ENCODE measurements around the gene CMIP. TPM values are rescaled to one million over a fixed set of nuclear protein-coding genes. Genes with fewer than 3 reads are reported as not detected.

The CMIP gene
- total RNA-seq, 1 experiment from 2014 or later = 3.0 TPM

DNA sequence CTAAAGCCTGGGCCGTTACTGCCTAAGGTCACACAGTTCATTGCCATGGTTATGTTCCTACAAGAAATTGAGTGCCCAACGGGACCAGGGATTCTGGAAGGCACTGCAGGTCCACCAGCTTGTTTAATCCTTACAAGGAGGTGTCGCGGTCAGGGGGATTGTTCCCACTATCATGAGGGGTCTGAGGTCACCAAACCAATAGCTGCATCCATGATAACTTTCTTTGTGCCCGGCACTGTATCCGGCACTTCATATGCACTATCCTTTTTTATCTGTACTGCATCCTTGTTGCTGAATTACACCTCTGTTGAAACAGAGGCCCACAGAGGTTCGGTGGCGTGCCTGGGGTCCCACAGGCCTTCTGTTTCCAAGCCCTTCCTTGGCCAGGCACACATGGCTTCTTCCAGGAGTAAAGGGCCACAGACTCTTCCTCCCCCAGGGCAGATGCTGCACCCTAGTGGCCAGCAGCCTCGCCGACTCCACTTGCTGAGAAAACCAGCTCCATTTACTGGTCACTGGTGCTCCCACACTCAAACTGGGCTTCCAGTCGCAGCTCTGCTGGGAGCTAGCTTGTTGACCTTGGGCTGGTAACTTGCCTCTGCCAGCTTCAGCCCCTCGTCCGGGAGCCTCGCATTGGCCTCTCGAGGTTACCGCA lies 252.5 kb downstream of the CMIP start:
- peak; percentile 35 for DNase-seq (ENCODE audit: low read depth)

DNA sequence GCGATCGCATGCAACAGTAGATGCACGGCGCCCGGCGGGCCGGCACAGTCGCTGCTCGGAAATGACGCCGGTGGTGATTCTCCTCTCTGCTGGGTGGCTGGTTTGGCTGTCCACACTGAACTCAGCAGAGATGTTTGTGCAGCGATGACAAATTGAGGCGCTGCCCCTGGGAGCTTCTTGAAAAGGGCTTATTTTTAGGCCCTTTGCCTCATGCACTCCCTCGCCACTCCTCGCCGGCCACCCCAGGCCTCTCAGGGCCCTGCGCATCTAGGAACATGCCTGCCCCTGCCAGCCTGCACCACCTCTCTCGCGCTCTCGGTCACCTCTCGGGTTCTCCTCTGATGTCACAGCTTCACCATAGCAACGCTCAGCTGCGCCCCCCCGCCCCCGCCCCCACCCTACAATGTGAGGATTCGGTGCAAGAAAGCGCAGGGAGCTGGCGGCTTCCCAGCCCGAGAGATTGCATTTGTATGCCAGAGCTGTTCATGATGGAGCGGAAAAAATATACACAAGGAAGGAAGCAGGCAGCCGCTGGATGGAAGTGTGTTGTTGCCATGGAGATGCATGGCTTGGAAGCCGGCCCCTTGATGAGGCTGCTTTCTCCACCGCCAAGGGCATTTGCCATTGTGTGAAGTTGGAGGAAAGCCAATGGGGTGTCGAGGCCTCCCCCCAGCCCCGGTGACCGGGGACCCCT lies 253.2 kb downstream of the CMIP start:
- no peak for DNase-seq (ENCODE audit: low read depth)

DNA sequence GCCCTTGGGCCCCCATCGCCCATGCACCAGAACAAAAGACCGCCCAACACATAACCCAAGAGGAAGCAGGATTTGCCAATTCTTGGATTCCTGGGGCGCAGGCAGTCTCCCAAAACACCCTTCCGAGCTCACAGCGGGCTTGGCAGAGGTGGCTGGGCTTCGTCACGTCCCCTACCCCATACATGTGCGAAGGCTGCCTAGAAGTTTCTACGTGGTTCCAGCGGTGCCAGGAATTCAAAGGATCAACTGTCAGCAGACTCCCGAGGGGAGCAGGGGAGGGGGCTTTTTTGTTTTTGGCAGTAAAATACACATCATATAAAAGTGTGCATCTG lies 253.7 kb downstream of the CMIP start:
- DNase-seq (ENCODE audit: low read depth) = no peak

DNA sequence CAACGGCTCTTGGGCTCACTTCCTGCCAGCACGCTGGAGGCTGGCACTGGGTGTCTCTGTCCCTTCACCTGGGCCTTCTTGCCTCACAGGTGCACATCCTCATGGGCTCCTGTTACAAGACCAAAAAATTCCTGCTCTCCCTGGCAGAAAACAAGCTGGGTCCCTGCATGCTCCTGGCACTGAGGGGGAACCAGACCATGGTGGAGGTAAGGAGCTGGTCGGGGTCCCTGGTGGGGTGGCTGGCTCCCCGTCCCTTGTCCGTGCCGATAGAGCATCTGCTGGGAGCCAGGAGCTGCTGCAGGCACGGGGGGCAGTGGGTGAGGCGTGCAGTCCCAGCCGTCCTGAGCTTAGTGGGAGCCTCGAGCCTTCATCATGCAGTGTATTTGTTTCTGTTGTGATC lies 255.0 kb downstream of the CMIP start:
- DNase-seq (ENCODE audit: low read depth) = no peak

DNA sequence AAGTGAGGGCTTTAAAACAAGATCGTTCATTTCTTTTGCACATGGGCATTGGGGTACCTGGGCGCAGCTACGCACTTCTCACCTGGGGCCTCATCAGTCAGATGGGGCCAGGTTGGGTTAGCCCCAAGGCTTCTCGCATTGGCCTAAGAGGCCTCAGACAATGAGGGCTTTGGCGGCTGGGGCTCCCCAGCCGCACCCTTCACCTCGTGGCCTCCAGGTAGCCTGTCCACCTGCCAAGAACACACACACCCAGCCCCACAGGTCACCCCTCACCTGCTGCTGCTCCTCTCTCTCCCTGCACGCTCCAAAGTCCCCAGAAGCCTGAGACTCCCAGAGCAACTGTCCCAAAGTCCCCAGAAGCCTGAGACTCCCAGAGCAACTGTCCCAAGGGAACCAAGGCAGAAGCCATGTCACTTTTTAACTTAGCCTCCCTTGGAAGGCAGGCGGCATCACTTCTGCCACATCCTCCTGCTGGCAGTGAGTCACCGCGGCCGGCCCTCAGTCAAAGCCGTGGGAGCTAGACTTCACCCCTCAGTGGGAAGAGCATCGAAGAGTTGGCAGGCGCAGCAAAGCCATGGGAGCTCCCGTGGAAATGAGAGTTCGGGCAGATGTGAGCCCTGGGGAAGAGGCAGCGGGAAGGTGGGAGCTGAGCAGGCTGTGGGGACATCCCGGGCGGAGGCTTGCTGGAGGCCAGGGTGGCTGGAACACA lies 255.6 kb downstream of the CMIP start:
- peak; percentile 28 for DNase-seq (ENCODE audit: low read depth)

DNA sequence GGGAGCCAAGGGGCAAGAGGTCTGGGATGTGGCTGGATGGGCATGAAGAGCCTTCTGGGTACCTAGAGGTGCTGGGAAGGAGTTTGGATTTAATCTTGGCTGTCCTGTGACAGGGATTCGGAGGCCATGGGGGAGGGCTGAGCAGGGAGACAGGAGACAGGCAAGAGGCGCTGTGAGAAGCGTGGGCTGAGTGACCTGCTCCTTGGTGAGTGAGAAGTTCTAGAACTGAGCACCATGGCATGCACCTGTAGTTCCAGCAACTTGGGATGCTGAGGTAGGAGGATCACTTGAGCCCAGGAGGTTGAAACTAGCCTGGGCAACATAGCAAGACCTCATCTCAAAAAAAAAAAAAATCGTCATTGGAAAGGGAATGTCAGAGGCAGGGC lies 256.2 kb downstream of the CMIP start:
- no peak for DNase-seq (ENCODE audit: low read depth)

DNA sequence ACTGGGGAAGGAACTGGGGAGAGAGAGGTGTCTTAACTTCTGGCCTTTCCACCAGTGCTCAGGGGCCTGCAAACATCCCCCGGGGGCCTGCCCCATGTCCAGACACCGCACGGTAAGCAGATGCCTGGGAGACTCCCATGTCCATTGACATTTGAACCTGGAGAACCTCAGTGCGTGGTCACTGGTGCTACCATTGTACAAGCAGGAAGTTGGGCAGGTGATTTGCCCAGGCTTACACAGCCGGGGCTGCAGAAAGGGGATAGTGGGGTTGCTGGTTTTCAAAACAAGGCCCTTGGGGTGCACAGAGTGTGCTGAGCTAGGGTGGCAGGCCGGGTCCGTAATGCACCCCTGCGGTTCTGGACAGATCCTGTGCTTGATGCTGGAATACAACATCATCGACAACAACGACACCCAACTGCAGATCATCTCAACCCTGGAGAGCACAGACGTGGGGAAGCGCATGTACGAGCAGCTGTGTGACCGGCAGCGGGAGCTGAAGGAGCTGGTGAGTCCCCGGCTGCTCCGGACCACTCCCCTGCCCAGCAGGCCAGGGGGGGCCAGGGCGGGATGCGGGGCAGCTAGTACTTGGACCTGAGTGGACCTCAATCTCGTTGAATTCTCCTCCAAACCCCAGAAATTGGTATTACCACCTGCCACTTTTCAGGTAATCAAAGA lies 256.8 kb downstream of the CMIP start:
- no peak for DNase-seq (ENCODE audit: low read depth)

DNA sequence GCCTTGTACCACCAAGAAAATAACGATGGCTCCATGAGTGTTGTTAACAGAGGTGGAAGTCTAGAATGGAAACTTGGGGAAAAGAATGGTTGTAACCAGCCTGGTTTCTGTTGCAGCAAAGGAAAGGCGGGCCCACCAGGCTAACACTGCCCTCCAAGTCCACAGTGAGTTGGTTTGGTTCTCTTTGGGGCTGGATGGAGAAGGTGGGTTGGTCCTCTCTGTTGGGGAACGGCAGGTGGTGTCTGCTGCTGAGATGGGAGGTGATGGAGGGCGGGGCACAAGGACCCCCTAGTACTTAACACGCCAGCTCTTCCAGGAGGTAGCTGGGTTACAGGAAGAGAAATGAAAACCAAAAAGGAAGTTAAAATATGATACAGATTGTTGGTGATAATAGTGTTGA lies 257.9 kb downstream of the CMIP start:
- DNase-seq (ENCODE audit: low read depth) = no peak

DNA sequence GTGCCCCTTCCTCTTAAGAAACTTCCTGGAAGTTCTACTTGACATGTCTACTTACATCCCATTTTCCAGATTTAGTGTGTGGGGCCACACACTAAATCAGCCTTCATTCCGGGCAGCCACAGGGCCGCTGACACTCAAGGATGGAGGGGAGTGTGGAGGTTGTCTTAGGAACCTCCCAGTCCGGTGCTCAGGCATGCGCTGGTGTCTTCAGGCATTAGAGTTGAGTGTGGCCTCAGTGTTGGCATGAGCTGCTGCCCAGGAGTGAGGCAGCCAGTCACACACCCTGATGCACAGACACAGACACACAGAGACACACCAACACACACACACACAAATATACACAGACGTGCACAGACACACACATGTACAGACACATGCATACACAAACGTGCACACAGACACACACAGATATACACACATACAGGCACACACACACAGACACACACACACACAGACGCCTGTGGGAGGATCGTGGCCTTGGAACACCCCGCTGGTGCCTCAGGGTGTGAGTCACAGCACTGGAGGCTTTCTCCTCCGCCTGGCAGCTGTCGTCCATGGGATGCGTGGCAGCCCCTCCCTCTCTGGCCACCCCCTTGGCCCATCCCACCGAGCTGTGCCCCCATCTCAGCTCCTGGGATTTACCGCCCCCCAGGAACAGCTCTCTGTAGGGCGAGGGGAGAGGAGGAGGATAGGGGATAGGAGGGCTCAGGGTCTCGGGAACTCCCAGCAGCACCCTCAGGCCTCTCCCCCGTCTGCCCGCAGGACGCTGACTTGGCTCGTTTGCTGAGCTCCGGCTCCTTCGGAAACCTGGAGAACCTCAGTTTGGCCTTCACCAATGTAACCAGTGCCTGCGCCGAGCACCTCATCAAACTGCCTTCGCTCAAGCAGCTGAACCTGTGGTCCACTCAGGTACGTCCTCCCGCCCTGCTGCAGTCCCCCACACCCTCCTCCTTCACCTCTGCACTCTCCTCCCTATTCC lies 258.9 kb downstream of the CMIP start:
- DNase-seq (ENCODE audit: low read depth) = peak; percentile 75

DNA sequence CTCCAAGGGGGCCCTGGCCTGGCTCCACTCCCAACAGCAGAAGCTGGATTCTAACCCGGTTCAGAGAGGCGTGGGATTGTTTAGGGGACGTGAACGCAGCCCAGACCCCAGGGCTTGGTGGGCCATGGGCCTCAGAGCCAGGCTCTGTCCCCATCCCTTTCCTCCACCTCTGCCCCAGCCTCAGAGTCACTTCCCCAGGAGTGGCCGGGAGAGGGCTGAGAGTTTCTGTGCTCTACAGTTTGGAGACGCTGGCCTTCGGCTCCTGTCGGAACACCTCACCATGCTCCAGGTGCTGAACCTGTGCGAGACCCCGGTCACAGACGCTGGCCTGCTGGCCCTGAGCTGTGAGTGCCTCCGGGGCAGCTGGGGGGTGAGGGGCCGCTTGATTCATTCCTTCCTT lies 260.7 kb downstream of the CMIP start:
- DNase-seq (ENCODE audit: low read depth) = no peak

DNA sequence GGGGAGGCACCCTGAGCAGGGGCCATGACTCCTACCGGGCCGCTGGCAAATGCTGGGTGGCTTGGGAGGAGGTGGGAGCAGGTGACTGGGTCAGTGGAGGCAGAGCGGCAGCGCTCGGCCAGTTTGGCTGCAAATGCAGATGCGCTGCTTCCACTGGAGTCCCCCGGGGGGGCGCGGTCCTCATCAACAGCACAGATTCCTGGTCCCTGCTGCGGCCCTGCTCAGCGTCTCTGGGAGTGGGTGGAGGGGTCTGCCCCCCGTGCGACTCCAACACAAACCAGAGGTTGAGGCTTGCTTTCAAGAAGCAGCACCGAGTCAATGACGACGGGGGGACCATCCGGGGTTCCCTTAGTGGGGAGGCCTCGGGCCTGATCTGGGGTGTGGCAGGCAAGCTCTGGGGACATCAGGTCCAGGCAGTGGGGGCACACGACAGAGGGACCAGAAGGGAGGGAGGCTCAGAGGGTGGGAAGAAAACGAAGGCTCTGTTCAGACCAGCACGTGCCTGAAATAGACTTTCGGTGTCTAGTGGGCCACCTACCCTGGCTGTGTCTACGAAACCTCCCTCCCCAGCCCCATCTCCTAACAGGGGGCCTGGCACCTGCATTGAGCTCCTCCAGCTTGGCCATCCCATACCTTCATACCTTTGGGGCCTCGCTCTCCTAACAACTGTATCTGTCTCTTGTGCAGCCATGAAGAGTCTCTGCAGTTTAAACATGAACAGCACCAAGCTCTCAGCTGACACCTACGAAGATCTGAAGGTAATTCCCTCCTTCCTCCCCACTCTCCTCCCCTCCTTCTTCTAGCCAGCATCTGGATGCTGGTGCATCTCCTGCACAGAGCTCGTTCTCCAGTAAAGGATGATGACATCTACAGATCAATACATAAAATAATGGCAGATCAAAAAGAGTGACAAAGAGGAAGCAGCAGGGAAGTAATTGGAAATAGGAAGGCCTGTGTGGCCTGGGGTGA lies 262.0 kb downstream of the CMIP start:
- no peak for DNase-seq (ENCODE audit: low read depth)

DNA sequence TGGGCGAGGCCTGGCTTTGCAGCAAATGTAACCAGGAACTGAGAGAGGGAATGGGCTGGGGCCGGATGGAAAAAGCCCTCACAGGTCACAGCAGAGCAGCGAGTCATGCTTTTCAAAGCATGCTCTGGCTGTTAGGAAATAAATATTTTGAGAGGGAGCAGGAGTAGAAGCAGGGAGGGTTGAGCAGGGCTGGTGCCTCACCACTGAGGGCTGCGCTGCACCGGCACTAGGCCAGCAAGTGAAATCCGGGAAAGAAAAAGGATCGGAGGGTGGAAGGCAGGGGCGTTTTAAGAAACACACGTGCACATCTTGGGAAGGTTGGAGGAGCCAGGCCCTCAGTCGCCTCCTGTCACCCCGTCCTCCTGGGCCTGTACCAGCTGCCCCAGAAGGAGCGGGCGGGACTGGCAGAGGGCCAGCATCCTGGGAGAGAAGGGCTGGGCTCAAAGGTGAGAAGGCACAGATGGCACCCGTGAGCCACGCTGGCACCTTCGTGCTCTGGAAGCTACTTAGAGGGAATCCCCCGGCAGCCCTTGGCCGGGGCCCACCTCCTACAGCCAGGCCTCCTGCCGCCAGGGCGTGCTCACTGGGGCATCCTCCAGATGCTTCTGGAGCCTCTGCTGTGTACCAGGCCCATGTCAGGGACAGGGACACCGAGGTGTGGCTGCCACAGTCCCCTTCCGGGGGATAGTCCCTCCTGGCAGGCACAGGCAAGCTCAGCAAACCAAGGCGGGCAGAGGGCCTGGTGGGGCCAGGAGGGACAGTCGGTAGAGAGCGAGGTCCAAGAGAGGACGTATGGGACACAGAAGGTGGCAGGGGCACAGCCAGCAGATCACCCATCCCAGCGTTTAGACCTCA lies 263.0 kb downstream of the CMIP start:
- DNase-seq (ENCODE audit: low read depth) = peak; percentile 27

DNA sequence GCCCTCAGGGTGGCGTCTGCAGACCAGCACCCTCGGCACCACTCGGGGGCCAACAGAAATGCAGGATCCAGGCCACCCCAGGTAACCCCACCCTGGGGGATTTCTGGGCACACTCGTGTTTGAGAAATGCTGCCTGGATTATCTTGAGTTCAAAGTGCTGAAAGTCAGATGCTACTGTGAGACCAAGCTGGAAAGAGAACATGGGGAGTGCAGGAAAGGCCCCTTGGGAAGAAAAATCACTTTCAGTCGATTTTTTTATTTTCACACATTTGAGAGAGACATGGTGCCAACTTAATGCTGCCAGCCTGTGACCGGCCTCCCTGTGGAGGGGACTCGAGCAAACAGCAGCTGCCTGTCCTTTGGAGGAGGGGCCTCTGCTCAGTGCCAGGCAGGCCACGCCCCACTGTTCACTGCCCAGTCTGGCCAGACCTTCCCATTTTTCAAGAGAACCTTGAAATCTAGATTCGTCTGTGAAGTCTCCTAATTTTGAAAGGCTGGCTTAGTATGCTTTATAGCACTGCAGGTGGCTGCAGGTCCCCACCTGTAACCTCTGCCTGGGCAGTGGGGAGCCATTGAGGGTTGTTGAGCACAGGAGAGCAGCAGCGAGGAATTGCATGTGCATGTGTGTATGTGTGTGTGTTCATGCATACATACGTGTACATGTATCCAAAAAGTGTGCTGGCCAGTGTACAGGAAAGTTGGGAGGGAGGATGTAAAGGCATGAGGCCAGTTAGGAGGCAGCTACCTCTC lies 263.8 kb downstream of the CMIP start:
- DNase-seq (ENCODE audit: low read depth) = no peak

DNA sequence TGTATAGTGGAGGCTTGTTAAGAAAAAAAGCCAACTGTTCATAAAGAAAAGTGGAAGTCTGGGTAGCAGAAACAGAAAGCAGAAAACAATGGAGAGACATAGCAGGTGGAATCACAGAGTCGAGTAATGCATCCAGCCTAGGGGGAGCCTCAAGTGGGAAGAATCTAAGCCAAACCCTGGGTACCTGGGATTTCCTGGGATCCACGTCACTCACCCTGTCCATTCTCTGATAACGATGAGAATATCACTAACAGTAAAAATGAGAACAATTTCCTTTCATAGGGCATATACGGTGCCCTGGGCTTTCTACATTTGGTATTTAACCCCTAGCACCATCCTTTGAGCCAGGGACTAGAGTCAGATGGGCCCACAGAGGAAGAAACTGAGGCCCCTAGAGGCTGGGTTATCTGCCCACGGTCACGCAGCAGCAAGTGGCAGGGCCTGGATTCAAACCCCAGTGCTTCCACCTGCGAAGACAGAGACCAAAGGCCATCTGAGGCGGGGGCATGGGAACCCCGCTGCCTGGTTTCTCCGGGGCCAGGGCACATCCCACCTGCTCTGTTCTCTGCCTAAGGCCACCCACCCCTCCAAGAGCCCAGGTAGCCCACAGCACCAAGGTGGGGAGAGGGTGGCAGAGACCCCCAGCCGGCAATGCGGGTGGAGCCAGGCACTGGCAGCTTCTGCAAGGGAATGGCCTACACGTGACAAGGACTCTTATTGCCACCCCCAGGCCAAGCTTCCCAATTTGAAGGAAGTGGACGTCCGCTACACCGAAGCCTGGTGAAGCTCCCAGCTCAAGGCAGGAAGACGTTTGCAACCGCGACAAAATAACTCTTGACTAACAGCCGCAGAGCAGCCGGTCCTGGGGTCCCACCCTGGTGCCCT lies 264.6 kb downstream of the CMIP start:
- DNase-seq (ENCODE audit: low read depth) = no peak

DNA sequence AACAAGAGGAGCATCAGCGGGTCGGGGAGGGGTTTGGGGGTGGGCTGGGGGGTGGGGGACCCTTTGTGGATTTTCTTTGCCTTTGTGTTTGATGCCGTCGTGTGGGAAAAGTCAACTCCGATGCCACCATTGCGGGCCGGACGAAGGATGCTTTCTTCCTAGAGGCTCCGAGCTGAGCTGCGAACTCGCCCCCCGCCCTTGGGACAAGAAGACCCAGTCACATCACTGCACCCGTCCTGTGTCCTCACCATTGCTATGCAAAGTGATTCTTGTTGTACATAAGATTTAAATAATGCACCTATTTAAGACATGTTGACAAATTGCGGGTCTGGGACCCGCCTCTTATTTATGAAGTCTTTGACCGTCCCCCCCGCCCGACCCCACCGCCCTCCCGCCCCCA lies 265.4 kb downstream of the CMIP start:
- DNase-seq (ENCODE audit: low read depth) = no peak

DNA sequence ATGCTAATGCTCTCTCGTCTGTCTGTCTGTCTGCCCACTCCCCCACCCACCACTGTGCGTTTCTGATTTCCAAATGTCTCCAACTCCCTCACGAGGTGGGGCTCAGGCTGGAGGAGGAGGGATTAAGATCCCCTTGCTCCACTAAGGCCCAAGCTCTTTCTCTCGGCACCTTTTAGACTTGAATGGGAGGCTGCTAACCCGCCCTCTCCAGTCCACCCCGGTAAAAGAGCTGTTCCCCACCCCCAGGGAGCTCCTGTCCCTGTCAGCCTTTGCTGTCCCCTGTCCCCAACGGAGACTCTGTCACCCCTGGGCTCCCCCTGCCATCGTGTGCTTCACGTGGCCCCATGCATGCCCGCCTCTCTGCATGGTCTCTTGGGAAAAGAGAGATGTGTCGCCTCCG lies 266.0 kb downstream of the CMIP start:
- no peak for DNase-seq (ENCODE audit: low read depth)

DNA sequence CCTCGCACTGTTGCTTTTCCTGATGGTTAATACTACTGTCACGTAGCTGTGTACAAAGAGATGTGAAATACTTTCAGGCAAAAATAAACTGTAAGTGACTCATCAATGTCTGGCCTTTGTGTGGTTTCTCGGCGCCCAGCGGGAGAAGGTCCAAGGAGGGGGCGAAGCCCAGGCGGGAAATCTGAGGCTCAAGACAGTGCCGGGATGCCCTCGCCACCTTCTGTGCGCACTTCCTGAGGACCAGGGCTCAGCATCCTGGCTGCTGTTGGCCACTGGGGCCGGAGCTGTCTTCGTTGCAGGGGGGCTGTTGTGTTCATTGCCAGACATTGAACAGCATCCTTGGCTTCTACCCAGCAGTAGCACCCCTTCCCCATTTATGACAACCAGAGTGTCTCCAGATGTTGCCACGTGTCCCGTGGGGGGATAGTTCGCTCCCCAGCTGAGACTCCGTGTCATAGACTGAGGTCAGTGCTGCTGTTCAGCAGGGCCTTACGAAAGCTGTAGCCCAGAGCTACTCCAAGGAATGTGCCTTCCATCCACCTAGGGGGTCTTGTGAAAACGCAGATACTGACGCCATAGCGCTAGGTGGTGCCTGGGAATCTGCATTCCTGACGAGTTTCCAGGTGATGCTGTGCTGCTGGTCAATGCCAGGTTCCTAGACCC lies 267.2 kb downstream of the CMIP start:
- DNase-seq (ENCODE audit: low read depth) = peak; percentile 93
